Fibroblast of skin of abdomen (primary cell): Measurements from ENCODE around the gene KDM4C.
A peak's percentile ranks its signal among the peaks of the same experiment; 100 is the strongest.
"Not testable (repeated sequence)": the region's sequence is repeated elsewhere in the genome, so short reads cannot be mapped to it uniquely, and the experiment has no call there.

Source experiments
- DNase-seq: peaks from one replicate; pipeline ENCODE4 v3.0.0-alpha.2; 2013

The KDM4C gene

GRCh38 chr9:7173139-7173538 is 415.4 kb downstream of the KDM4C start:
- DNase-seq: no peak

GRCh38 chr9:7174301-7174700 is 416.5 kb downstream of the KDM4C start:
- DNase-seq: no peak

- no peak for DNase-seq
Observed at GRCh38 chr9:7174884-7175283, 417.1 kb downstream of the KDM4C start.

- DNase-seq: peak; percentile 20
Observed at GRCh38 chr9:7176561-7176960, 418.8 kb downstream of the KDM4C start.

- DNase-seq: no peak
Observed at GRCh38 chr9:7177383-7177782, 419.6 kb downstream of the KDM4C start.

GRCh38 chr9:7178729-7179128 is 421.0 kb downstream of the KDM4C start:
- no peak for DNase-seq

GRCh38 chr9:7180247-7180646 is 422.5 kb downstream of the KDM4C start:
- DNase-seq: no peak

- DNase-seq: not testable (repeated sequence)
Observed at GRCh38 chr9:7183139-7183538, 425.4 kb downstream of the KDM4C start.

GRCh38 chr9:7185612-7186011 is 427.8 kb downstream of the KDM4C start:
- DNase-seq: peak; percentile 91

GRCh38 chr9:7186175-7186574 is 428.4 kb downstream of the KDM4C start:
- no peak for DNase-seq

- DNase-seq: no peak
Observed at GRCh38 chr9:7192266-7192665, 434.5 kb downstream of the KDM4C start.

GRCh38 chr9:7195526-7195925 is 437.8 kb downstream of the KDM4C start:
- DNase-seq: no peak

GRCh38 chr9:7196467-7196866 is 438.7 kb downstream of the KDM4C start:
- DNase-seq: no peak

- DNase-seq: no peak
Observed at GRCh38 chr9:7201196-7201595, 443.4 kb downstream of the KDM4C start.

GRCh38 chr9:7205806-7206205 is 448.0 kb downstream of the KDM4C start:
- no peak for DNase-seq

GRCh38 chr9:7206221-7206758 is 448.5 kb downstream of the KDM4C start:
- no peak for DNase-seq

- DNase-seq: no peak
Observed at GRCh38 chr9:7209016-7209715, 451.4 kb downstream of the KDM4C start.

GRCh38 chr9:7209990-7210389 is 452.2 kb downstream of the KDM4C start:
- no peak for DNase-seq

GRCh38 chr9:7210854-7211637 is 453.3 kb downstream of the KDM4C start:
- no peak for DNase-seq

GRCh38 chr9:7211657-7212056 is 453.9 kb downstream of the KDM4C start:
- no peak for DNase-seq

- DNase-seq: no peak
Observed at GRCh38 chr9:7212101-7212500, 454.3 kb downstream of the KDM4C start.

- peak; percentile 47 for DNase-seq
Observed at GRCh38 chr9:7216004-7216841, 458.4 kb downstream of the KDM4C start.

GRCh38 chr9:7223981-7224380 is 466.2 kb downstream of the KDM4C start:
- DNase-seq: no peak
